HEK293 (cell line): Measurements from ENCODE around the gene SRBD1.

Experiments
- CTCF ChIA-PET: fragments of 350-600 bp; formaldehyde crosslinking; extraction: SDS; loops from one replicate; lab custom pipeline; 2021; ENCODE audit warnings: antibody characterized with exemption; lab: Yijun Ruan, JAX
- POLR2A ChIA-PET: fragments of 300-600 bp; formaldehyde crosslinking; extraction: SDS; loops from one replicate; lab custom pipeline; 2020; ENCODE audit warnings: antibody characterized with exemption, inconsistent platforms; lab: Yijun Ruan, JAX
- H3K27ac ChIP-seq: fragments of 200-500 bp; sonication (Bioruptor generic); 2 replicates; pipeline ENCODE4 v1.5.1; 2014; ENCODE audit warnings: low read depth, low read length, control low read depth, inconsistent platforms; ENCODE audit errors: extremely low read depth
- H3K36me3 ChIP-seq, 2 experiments: fragments of 200-500 bp in 1 of 2; sonication (Bioruptor generic) in 1 of 2; 1 replicate in 1 of 2; 2 replicates in 1 of 2; pipeline ENCODE4 v1.5.1; 2014 to 2017; ENCODE audit warnings: inconsistent platforms in 2 of 2, low read length in 2 of 2; ENCODE audit not compliant: control insufficient read depth in 2 of 2, insufficient read depth in 1 of 2
- H3K4me1 ChIP-seq: fragments of 200-500 bp; sonication (Bioruptor generic); 2 replicates; pipeline ENCODE4 v1.5.1; 2014; ENCODE audit warnings: mild to moderate bottlenecking, low read length, inconsistent platforms; ENCODE audit not compliant: control insufficient read depth, insufficient read depth
- H3K4me3 ChIP-seq: 2 replicates; pipeline ENCODE4 v1.5.1; 2011; ENCODE audit warnings: low read depth, mild to moderate bottlenecking, control low read depth, low read length, moderate library complexity
- H3K9me3 ChIP-seq: fragments of 200-500 bp; sonication (Bioruptor generic); 2 replicates; pipeline ENCODE4 v1.5.1; 2014; ENCODE audit warnings: low read depth, low read length, inconsistent platforms; ENCODE audit not compliant: control insufficient read depth, insufficient read depth
- ATF2 ChIP-seq: fragments of 450-650 bp; formaldehyde crosslinking; IDR thresholded peaks from 2 replicates; pipeline ENCODE4 v1.5.1; 2016; ENCODE audit warnings: missing biosample characterization, missing genetic modification characterization, low read depth
- BCL11B ChIP-seq: fragments of 450-650 bp; formaldehyde crosslinking; IDR thresholded peaks from 2 replicates; pipeline ENCODE4 v1.5.1; 2016; ENCODE audit warnings: low read depth, missing biosample characterization, missing genetic modification characterization
- CTCF ChIP-seq: fragments of 450-650 bp; formaldehyde crosslinking; IDR thresholded peaks from 2 replicates; pipeline ENCODE4 v1.5.1; 2016; ENCODE audit warnings: missing biosample characterization, missing genetic modification characterization
- GLI4 ChIP-seq: fragments of 450-650 bp; formaldehyde crosslinking; IDR thresholded peaks from 2 replicates; pipeline ENCODE4 v1.5.1; 2016; ENCODE audit warnings: missing biosample characterization, missing genetic modification characterization
- IKZF3 ChIP-seq: fragments of 450-650 bp; IDR thresholded peaks from 2 replicates; pipeline ENCODE4 v1.5.0; 2018; ENCODE audit warnings: missing biosample characterization, mild to moderate bottlenecking, missing genetic modification characterization, moderate library complexity
- KLF16 ChIP-seq: fragments of 450-650 bp; formaldehyde crosslinking; IDR thresholded peaks from 2 replicates; pipeline ENCODE4 v1.5.1; 2017; ENCODE audit warnings: missing biosample characterization, missing genetic modification characterization
- ZNF10 ChIP-seq: fragments of 450-650 bp; formaldehyde crosslinking; IDR thresholded peaks from 2 replicates; pipeline ENCODE4 v1.5.1; 2017; ENCODE audit warnings: missing biosample characterization, missing genetic modification characterization
- ZNF23 ChIP-seq: fragments of 450-650 bp; formaldehyde crosslinking; IDR thresholded peaks from 2 replicates; pipeline ENCODE4 v1.5.1; 2016; ENCODE audit warnings: missing biosample characterization, missing genetic modification characterization, borderline replicate concordance
- ZNF362 ChIP-seq: fragments of 450-650 bp; formaldehyde crosslinking; IDR thresholded peaks from 2 replicates; pipeline ENCODE4 v1.5.1; 2016; ENCODE audit warnings: missing biosample characterization, missing genetic modification characterization
- ZNF518A ChIP-seq: fragments of 450-650 bp; formaldehyde crosslinking; conservative IDR thresholded peaks from 2 replicates; pipeline ENCODE4 v1.5.1; 2016; ENCODE audit warnings: low read depth, missing biosample characterization, missing genetic modification characterization
- ZNF571 ChIP-seq: fragments of 450-650 bp; formaldehyde crosslinking; IDR thresholded peaks from 2 replicates; pipeline ENCODE4 v1.5.0; 2017; ENCODE audit warnings: missing biosample characterization, missing genetic modification characterization
- ZNF600 ChIP-seq: fragments of 450-650 bp; formaldehyde crosslinking; IDR thresholded peaks from 2 replicates; pipeline ENCODE4 v1.5.1; 2016; ENCODE audit warnings: missing biosample characterization, missing genetic modification characterization
- ZNF623 ChIP-seq: fragments of 450-650 bp; formaldehyde crosslinking; IDR thresholded peaks from 2 replicates; pipeline ENCODE4 v1.5.1; 2016; ENCODE audit warnings: missing biosample characterization, missing genetic modification characterization
- ZNF629 ChIP-seq: fragments of 450-650 bp; formaldehyde crosslinking; IDR thresholded peaks from 2 replicates; pipeline ENCODE4 v1.5.1; 2017; ENCODE audit warnings: missing biosample characterization, missing genetic modification characterization
- ZNF654 ChIP-seq: fragments of 450-650 bp; formaldehyde crosslinking; IDR thresholded peaks from 2 replicates; pipeline ENCODE4 v1.5.1; 2016; ENCODE audit warnings: low read depth, missing biosample characterization, missing genetic modification characterization
- ZSCAN5A ChIP-seq: fragments of 450-650 bp; formaldehyde crosslinking; IDR thresholded peaks from 2 replicates; pipeline ENCODE4 v1.5.1; 2016; ENCODE audit warnings: missing biosample characterization, missing genetic modification characterization
- TF ChIP-seq, protein P1 (sequence below): fragments of 450-650 bp; formaldehyde crosslinking; IDR thresholded peaks from 2 replicates; pipeline ENCODE4 v1.5.1; 2016; ENCODE audit warnings: missing biosample characterization, missing genetic modification characterization

Gene SRBD1

DNA sequence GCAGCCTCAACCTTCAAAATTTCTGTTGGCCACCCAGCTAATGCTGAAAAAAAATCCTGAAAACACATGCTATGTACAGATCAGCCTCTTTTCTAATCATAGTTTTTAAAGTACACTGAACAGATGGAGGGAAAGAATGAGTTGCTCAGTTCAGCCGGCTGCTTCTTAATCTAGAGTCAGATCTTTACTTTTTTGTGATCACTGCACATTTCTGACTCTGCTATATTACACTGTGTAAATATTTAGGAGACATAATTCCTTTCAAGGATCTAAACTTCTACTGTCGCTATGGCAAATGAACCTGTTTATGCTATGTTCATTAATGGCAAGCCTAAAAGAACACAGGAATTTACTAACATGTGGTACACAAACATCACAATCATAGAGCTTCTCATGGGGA is 114.2 kb downstream of the SRBD1 start (continued):
- TF ChIP-seq ZNF600: no peak
- TF ChIP-seq, all 188 proteins: peak for 0

- Histone ChIP-seq H3K4me3 (no peak overlapping the region), H3K9me3 (no peaks in the 10 kb centered on the region), H3K4me1 (0 out of 2 replicates have a peak, but pooled peaks cover 5% of the 10 kb centered on the region), H3K36me3 (no peaks in the 10 kb centered on the region; a peak in 1 of 3 replicates), H3K27ac (no peak overlapping the region)
- no peak for TF ChIP-seq ZNF623 (tag by site-specific recombination)
- ChIA-PET CTCF (interaction anchor here (0.6 to 4.6 kb wide), 30 partner anchors 8 to 1451 kb away, joined by 3 to 106 read pairs (median 4); no protein-coding TSS in a partner anchor), POLR2A (no interaction called here)
Observed at GRCh38 chr2:45494978-45495293, 116.1 kb downstream of the SRBD1 start.

- 0 out of 2 replicates have a peak, but pooled peaks cover 5% of the 10 kb centered on the region for H3K4me1 ChIP-seq
- TF ChIP-seq ZNF629 (tag by site-specific recombination): 0 out of 2 replicates have a peak, but pooled peaks have one; percentile 8
- TF ChIP-seq KLF16 (tag by site-specific recombination): no peak
- TF ChIP-seq ZNF362 (tag by site-specific recombination): 0 out of 2 replicates have a peak, but pooled peaks have one; percentile 40
- TF ChIP-seq ZNF571 (tag by site-specific recombination): no peak
- TF ChIP-seq BCL11B (tag by site-specific recombination): no peak
- no peak for TF ChIP-seq ZNF23
- peak; percentile 85 for TF ChIP-seq ATF2 (tag by site-specific recombination)
- peak; percentile 77 for TF ChIP-seq ZNF654
- TF ChIP-seq CTCF: 0 out of 2 replicates have a peak, but pooled peaks have one; percentile 55
- no peaks in the 10 kb centered on the region; a peak in 1 of 3 replicates for H3K36me3 ChIP-seq
- CTCF ChIA-PET: interaction anchor here (0.5 to 4.6 kb wide), 55 partner anchors 10 to 1907 kb away, joined by 3 to 106 read pairs (median 5); no protein-coding TSS in a partner anchor
- no peaks in the 10 kb centered on the region for H3K9me3 ChIP-seq
- POLR2A ChIA-PET: no interaction called here
- H3K27ac ChIP-seq: no peak overlapping the region
- no peak overlapping the region for H3K4me3 ChIP-seq
Observed at GRCh38 chr2:45494275-45494977, 116.6 kb downstream of the SRBD1 start.

DNA sequence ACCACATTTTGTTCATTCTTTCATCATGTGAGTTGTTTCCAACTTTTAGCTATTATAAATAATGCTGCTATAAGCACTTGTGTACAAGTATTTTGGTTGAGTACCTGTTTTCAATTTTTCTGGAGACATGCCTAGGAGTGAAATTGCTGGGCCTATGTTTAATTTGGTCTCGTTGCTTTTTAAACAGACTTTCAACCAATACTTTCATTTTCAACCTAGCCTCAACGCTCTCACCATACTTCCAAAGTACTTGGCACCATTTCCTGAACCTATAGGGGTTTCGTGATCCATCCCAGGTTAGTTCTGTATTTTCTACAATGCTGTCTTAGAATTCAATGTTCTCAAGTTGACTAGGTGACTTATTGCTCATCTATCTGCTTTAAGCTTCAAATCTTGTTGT is 126.1 kb downstream of the SRBD1 start:
- CTCF ChIA-PET: interaction anchor here (0.6 to 1.6 kb wide), 3 partner anchors 400 to 503 kb away, joined by 3 to 8 read pairs (median 3); no protein-coding TSS in a partner anchor
- no peaks in the 10 kb centered on the region for H3K36me3 ChIP-seq
- TF ChIP-seq, protein P1, sequence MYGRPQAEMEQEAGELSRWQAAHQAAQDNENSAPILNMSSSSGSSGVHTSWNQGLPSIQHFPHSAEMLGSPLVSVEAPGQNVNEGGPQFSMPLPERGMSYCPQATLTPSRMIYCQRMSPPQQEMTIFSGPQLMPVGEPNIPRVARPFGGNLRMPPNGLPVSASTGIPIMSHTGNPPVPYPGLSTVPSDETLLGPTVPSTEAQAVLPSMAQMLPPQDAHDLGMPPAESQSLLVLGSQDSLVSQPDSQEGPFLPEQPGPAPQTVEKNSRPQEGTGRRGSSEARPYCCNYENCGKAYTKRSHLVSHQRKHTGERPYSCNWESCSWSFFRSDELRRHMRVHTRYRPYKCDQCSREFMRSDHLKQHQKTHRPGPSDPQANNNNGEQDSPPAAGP (tag by site-specific recombination): no peak
- no peak for TF ChIP-seq ZNF10 (tag by site-specific recombination)
- no peak for TF ChIP-seq ZNF518A (tag by site-specific recombination)
- TF ChIP-seq IKZF3: no peak
- TF ChIP-seq ZSCAN5A (tag by site-specific recombination): no peak
- no peak for TF ChIP-seq GLI4 (tag by site-specific recombination)

More for the DNA sequence above, 126.1 kb downstream of the SRBD1 start:
- H3K9me3 ChIP-seq: no peaks in the 10 kb centered on the region
- no peak overlapping the region for H3K4me3 ChIP-seq
- H3K4me1 ChIP-seq: no peaks in the 10 kb centered on the region
- POLR2A ChIA-PET: no interaction called here
- H3K27ac ChIP-seq: no peak overlapping the region
